GM12878 (cell line): ENCODE data around the gene VTN. TPM values are rescaled to one million over a fixed set of nuclear protein-coding genes. Genes with fewer than 3 reads are reported as not detected.

ENCODE experiments used
- BCL3 ChIP-seq: IDR thresholded peaks from 2 replicates; pipeline ENCODE4 v1.6.1; 2011; ENCODE audit warnings: borderline replicate concordance, low read depth, mild to moderate bottlenecking, moderate library complexity, low read length; ENCODE audit not compliant: insufficient read depth, poor library complexity, severe bottlenecking
- BHLHE40 ChIP-seq, 2 experiments: fragments of 450-650 bp in 1 of 2; IDR thresholded peaks; 2 replicates each; pipeline ENCODE4 v1.6.1; 2011 to 2017; ENCODE audit warnings: low read depth in 2 of 2, borderline replicate concordance in 1 of 2, improper control_type of control experiment in 1 of 2, low read length in 1 of 2, mild to moderate bottlenecking in 1 of 2
- IKZF1 ChIP-seq: fragments of 450-650 bp; conservative IDR thresholded peaks from 2 replicates; pipeline ENCODE4 v1.6.1; 2017; ENCODE audit warnings: antibody characterized with exemption, mild to moderate bottlenecking
- IRF4 ChIP-seq: IDR thresholded peaks from 2 replicates; pipeline ENCODE4 v1.6.1; 2011; ENCODE audit warnings: low read depth, low read length
- IRF5 ChIP-seq: fragments of 450-650 bp; IDR thresholded peaks from 2 replicates; pipeline ENCODE4 v1.6.1; 2017; ENCODE audit warnings: borderline replicate concordance
- KAT2A ChIP-seq: conservative IDR thresholded peaks from 2 replicates; pipeline ENCODE4 v1.6.1; 2011; ENCODE audit warnings: low read depth, low read length; ENCODE audit not compliant: control insufficient read depth
- MAX ChIP-seq: IDR thresholded peaks from 2 replicates; pipeline ENCODE4 v1.6.1; 2012; ENCODE audit warnings: low read depth, low read length, improper control_type of control experiment
- MLLT1 ChIP-seq: fragments of 450-650 bp; IDR thresholded peaks from 2 replicates; pipeline ENCODE4 v1.6.1; 2016; ENCODE audit warnings: mild to moderate bottlenecking
- POLR2A ChIP-seq: IDR thresholded peaks from 2 replicates; pipeline ENCODE4 v1.6.1; 2011; ENCODE audit warnings: low read depth, mild to moderate bottlenecking, low read length
- PRDM15 ChIP-seq: fragments of 450-650 bp; formaldehyde crosslinking; IDR thresholded peaks from 2 replicates; pipeline ENCODE4 v1.4.0; 2020; ENCODE audit warnings: mild to moderate bottlenecking, moderate library complexity
- SKIL ChIP-seq: fragments of 450-650 bp; IDR thresholded peaks from 2 replicates; pipeline ENCODE4 v1.6.1; 2017; ENCODE audit warnings: mild to moderate bottlenecking, low read depth, inconsistent platforms; ENCODE audit not compliant: poor library complexity, severe bottlenecking
- ZBTB11 ChIP-seq: fragments of 450-650 bp; formaldehyde crosslinking; IDR thresholded peaks from 2 replicates; pipeline ENCODE4 v1.5.0; 2022; ENCODE audit warnings: mild to moderate bottlenecking, missing genetic modification characterization
- ZNF622 ChIP-seq: fragments of 450-650 bp; IDR thresholded peaks from 2 replicates; pipeline ENCODE4 v1.6.1; 2017; ENCODE audit warnings: mild to moderate bottlenecking, inconsistent platforms
- polyA plus RNA-seq, 11 experiments: library from polyadenylated mRNA; depleted of rRNA in 4 of 11; unstranded in 6 of 11; stranded (reverse) in 5 of 11; fragments of >200 nt; fragmentation: Nextera tagmentation in 4 of 11; fragmentation: Illumina TruSeq in 1 of 11; extraction: Ambion mirVana in 4 of 11; extraction: Trizol in 1 of 11; gene quantifications; 1 replicate in 1 of 11; 2 replicates in 10 of 11; pipeline versions ENCODE4 v1.2.1 to v1.2.3, GENCODE V29; 2011 to 2016; ENCODE audit warnings: inconsistent platforms in 2 of 11, missing spikeins in 2 of 11, low read depth in 1 of 11
- total RNA-seq, 4 experiments: library from RNA; depleted of rRNA in 3 of 4; stranded (reverse); fragments of >200 nt in 3 of 4; fragmentation: Illumina TruSeq in 1 of 4; extraction: Trizol in 1 of 4; gene quantifications; 2 replicates each; pipeline versions ENCODE4 v1.2.1 to v1.2.3, GENCODE V29; 2013 to 2021

VTN gene
- total and polyA plus RNA-seq, 10 of the 15 experiments (the other 5 are each of a cell fraction or from before 2014, with no cell fraction given) = 0.04 to 1.3 (median 0.13) TPM; not detected in 5

- TF ChIP-seq PRDM15 (CRISPR knock-in tag) (no peak), SKIL (no peak), MLLT1 (no peak), BCL3 (no peak), KAT2A (no peak), MAX (no peak), IRF4 (no peak), IRF5 (no peak), ZNF622 (no peak), IKZF1 (peak; percentile 69), BHLHE40 (IDR thresholded peaks at IDR 0.05; ENCODE audit: borderline replicate concordance in 1 of 2, low read depth in 2 of 2, low read length in 1 of 2) (peak in 1 of 2 experiments; percentile 58; a peak in 2 of 4 replicates), POLR2A (peak; percentile 69), ZBTB11 (no peak)
These were observed 35.7 kb upstream of the VTN start, which contains the start of gene SLC46A1 (continued) for GRCh38 chr17:28405632-28406472.
